Activated naive CD4-positive, alpha-beta T cell treated with anti-CD3 and anti-CD28 coated beads, Interleukin-2, amount 50 U/mL, for 24 hours (primary cell): ENCODE data around the gene PIH1D1.

Experiments
- H3K27ac Mint-ChIP-seq: one replicate; pipeline ENCODE4 v1.8.0; 2021; ENCODE audit warnings: mild to moderate bottlenecking, mixed read lengths
- H3K27me3 Mint-ChIP-seq: one replicate; pipeline ENCODE4 v1.8.0; 2021; ENCODE audit warnings: mixed read lengths
- H3K36me3 Mint-ChIP-seq: one replicate; pipeline ENCODE4 v1.8.0; 2021; ENCODE audit warnings: mixed read lengths
- H3K4me1 Mint-ChIP-seq: one replicate; pipeline ENCODE4 v1.8.0; 2021; ENCODE audit warnings: mixed read lengths
- H3K4me3 Mint-ChIP-seq: one replicate; pipeline ENCODE4 v1.8.0; 2021; ENCODE audit warnings: mild to moderate bottlenecking, mixed read lengths
- H3K9me3 Mint-ChIP-seq: one replicate; pipeline ENCODE4 v1.8.0; 2021; ENCODE audit warnings: mixed read lengths

Gene PIH1D1

DNA sequence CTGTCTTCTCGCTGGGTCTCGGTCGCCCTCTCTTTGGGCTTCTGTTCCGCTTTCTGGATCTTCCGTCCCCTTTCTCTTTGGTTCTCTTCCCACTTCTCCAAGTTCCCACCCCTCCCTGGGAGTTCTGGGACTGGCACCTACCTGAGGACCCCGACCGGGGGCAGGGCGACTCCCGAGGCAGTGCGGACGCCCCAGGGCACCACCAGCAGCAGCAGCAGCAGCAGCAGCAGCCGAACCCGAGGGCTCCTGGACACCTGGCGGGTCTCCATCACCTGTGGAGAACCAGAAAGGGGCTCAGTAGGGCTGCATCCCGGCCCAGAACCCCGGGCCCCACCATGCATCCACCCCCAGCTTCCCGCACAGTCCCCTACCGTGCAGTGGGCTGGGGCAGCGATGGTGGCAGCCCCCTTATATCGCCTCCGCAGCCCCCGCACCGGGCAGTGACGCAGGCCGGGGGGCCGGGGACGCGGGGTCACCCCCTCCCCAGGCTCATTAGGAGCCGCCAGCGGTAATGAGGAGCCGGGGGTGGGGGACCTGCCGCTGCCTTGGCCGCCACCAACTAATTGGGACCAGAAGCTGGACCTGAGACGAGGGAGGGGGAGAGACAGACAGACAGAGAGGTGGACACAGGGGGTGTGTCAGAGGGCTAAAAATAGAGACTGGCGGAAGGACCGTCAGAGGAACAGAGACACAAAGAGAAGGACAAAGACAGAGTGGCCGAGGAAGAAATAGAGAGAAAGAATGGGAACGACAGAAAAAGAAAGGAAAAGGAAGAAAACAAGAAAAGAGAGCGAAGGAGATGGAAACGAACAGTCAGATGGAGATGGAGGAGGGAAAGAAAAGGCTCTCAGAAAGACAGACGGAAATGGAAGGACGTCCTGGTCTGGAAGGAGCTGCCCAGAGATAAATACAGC lies 28.3 kb downstream of the PIH1D1 start, which contains the start of gene PTH2:
TSS of gene PTH2 (minus strand) at position 371 of the 914 bp plus-strand sequence. CDS start at position 269, 102 bp downstream.
- no peaks in the 10 kb centered on the region for H3K36me3 Mint-ChIP-seq
- H3K27me3 Mint-ChIP-seq: peaks cover 69% of the 10 kb centered on the region
- peak within 1 kb of the TSS; percentile 68 for H3K27ac Mint-ChIP-seq
- H3K9me3 Mint-ChIP-seq: no peaks in the 10 kb centered on the region
- H3K4me3 Mint-ChIP-seq: peak within 1 kb of the TSS; percentile 68
- peaks cover 59% of the 10 kb centered on the region for H3K4me1 Mint-ChIP-seq

DNA sequence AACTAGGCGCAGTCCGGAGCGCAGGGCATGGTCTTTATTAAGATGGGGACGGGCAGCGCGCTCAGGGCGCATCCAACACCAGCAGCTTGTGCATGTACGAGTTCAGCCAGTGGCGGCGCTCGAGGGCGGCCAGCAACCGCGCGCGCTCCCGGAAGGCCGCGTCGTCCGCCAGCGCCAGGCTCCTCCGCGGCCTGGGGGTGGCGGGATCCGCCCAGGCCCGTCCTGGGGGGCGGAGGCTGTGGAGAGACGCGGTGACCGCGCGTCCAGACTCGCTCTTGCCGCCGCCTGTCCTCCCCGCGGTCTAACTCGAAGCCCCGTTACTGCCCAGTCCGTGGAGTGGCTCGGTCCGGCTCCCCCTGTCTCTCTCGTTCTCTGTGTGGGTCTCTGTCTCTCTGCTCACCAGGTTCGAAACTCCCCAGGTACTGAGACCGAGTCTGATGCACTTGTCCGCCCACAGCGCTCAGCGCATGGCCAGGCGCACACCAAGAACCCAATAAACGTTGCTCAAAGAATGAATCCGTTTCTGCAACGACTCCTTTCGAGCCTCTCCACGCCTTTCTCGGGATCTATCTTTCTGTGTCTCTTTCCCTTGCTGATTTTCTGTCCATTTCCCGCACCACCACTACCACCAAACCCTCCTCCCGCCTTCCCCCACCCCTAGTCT lies 29.1 kb downstream of the PIH1D1 start:
- peak overlapping the region; percentile 60 for H3K27ac Mint-ChIP-seq
- peak overlapping the region; percentile 68 for H3K4me3 Mint-ChIP-seq
- H3K36me3 Mint-ChIP-seq: no peaks in the 10 kb centered on the region
- peaks cover 51% of the 10 kb centered on the region for H3K4me1 Mint-ChIP-seq
- peaks cover 66% of the 10 kb centered on the region for H3K27me3 Mint-ChIP-seq
- no peaks in the 10 kb centered on the region for H3K9me3 Mint-ChIP-seq

DNA sequence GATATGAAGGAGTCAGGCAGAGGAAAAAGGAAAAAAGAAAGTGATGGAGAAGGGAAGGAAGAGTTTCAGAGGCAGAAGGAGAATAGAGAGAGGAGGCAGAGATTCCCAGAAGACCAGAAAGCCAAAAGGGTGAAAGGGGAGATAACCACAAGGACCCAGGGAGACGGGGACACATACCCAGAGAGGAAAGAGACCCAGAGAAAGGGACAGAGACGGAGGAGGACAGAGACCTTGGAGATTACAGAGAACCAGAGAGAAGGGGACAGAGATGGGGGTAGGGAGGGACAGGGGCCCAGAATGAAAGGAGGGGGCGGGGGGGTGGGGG lies 29.8 kb downstream of the PIH1D1 start:
- Mint-ChIP-seq H3K27me3 (peaks cover 62% of the 10 kb centered on the region), H3K4me3 (peak overlapping the region; percentile 45), H3K27ac (no peak overlapping the region), H3K36me3 (no peaks in the 10 kb centered on the region), H3K9me3 (no peaks in the 10 kb centered on the region), H3K4me1 (peaks cover 46% of the 10 kb centered on the region)

DNA sequence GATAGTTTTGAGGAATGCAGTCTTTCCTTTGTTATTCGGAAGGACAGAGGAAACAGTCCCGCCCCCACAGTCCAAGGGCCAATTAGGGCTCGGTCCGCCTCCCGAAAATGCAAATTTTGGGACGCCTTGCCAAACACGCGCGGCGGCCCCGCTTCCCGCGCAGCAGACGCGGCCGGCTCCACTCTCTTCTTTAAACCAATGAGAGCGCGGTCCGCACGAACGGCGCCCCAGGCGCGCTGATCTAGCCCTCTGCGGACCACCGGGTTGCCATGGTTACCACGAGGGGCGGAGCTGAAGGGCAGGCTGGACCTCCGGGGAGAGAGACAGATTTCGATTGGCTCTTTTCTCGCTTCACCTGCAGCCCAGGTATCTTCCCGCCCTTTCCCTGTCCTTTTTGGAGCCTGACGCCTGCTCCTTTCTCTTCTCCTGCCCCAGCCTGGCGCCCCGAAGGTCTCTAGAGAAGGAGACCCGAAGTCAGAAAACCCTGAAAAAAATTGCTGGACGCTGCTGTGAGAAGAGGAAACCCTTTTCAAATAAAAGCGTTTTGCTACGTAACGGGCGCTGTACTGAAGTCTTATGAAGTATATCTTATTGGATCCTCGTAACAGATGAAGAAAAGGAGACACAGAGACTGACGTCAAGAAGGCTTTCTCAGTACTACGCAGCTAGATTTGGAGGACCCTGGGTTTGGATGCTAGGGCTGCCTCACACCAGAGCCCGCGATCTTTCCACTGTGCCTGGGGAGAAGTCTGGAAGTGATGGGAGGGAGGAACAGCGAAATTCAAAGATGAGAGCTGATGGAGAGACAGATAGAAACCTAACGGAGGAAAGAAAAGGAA lies 30.4 kb downstream of the PIH1D1 start:
- H3K4me1 Mint-ChIP-seq: peaks cover 40% of the 10 kb centered on the region
- no peaks in the 10 kb centered on the region for H3K9me3 Mint-ChIP-seq

DNA sequence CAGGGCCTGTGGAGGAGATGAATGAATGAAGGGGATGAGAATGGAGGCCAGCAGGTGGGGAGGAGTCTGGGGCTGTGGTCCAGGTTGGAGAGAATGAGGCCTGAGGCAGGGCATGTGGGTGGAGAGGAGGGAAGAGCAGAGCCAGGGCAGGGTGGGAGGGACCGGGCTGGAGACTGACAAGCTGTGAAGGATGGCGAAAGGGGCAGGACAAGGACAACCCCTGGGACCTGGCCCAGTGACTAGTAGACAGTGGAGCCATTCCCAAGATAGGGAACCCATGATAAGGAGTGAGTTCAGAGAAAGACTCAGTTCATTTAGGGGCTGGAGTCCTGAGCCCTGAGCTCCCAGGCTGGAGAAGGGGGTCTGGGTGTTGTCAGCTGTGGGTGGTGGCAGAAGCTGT lies 31.4 kb downstream of the PIH1D1 start:
- Mint-ChIP-seq H3K4me1 (peaks cover 30% of the 10 kb centered on the region), H3K27me3 (peaks cover 46% of the 10 kb centered on the region), H3K27ac (no peak overlapping the region), H3K4me3 (no peak overlapping the region), H3K9me3 (no peaks in the 10 kb centered on the region), H3K36me3 (no peaks in the 10 kb centered on the region)

More for the DNA sequence above, 30.4 kb downstream of the PIH1D1 start:
- Mint-ChIP-seq H3K4me3 (peak overlapping the region; percentile 45), H3K27me3 (peaks cover 56% of the 10 kb centered on the region), H3K27ac (no peak overlapping the region), H3K36me3 (no peaks in the 10 kb centered on the region)

DNA sequence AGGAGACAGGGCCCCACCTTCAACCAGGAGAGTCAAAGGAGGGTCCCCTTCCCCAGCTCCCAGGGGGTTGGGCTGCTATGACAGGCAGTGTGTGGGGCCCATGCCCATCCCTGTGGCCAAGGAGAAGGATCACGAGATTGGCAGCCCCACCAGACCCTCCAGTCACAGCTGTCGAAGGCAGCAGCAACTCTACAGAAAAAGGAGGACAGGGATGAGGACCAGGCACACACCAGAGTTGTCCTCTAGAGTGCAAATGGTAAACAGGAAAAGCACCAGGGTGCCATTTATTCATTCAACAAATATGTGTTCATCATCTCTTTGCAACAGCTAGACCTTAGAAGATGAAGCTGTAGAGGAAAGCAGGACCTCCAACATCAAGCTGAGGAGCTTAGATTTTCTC lies 32.4 kb downstream of the PIH1D1 start:
- no peak overlapping the region for H3K27ac Mint-ChIP-seq
- no peaks in the 10 kb centered on the region for H3K9me3 Mint-ChIP-seq
- no peaks in the 10 kb centered on the region for H3K36me3 Mint-ChIP-seq
- no peak overlapping the region for H3K4me3 Mint-ChIP-seq
- peaks cover 28% of the 10 kb centered on the region for H3K4me1 Mint-ChIP-seq
- H3K27me3 Mint-ChIP-seq: peaks cover 41% of the 10 kb centered on the region

DNA sequence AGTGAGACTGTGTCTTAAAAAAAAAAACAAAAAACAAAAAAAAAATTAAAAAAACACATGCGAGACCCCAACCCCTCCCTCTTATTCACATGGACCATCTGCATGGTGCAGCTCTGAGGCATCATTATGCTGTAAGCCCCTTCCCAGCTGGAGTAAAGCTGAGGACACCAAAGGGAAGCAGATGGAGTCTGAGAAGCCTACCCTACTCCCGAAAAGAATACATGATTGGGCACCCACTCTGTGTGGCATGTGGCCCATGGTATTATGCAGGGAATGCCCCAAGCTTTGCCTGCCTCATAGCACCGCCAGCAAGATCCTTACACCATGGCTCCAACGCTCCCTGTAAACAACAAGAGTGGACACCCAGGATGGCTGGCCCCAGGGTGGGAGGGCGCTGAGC lies 33.1 kb downstream of the PIH1D1 start:
- Mint-ChIP-seq H3K4me3 (no peak overlapping the region), H3K27ac (no peak overlapping the region), H3K36me3 (no peaks in the 10 kb centered on the region), H3K4me1 (peaks cover 22% of the 10 kb centered on the region), H3K27me3 (peaks cover 36% of the 10 kb centered on the region), H3K9me3 (no peaks in the 10 kb centered on the region)

DNA sequence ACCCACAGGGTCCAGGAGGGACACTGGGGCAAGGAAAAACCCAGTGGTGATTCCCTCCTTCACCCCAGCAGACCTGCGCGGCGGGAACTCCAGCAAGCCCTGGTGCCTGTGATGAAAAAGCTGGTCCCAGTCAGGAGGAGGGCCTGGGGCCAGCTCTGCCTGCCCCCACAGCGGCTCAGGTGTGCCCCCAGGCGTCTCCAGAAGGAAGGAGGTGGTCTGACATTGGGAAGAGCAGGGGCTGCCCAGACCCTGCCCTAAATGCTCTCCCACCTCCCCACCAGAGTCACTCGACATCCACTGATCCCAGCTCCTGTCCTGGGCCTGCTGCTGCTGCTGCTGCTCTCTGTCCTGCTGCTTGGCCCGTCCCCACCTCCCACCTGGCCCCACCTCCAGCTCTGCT lies 34.5 kb downstream of the PIH1D1 start:
- Mint-ChIP-seq H3K4me1 (peaks cover 18% of the 10 kb centered on the region), H3K9me3 (no peaks in the 10 kb centered on the region), H3K36me3 (no peaks in the 10 kb centered on the region), H3K27me3 (peaks cover 30% of the 10 kb centered on the region), H3K27ac (no peak overlapping the region), H3K4me3 (no peak overlapping the region)

DNA sequence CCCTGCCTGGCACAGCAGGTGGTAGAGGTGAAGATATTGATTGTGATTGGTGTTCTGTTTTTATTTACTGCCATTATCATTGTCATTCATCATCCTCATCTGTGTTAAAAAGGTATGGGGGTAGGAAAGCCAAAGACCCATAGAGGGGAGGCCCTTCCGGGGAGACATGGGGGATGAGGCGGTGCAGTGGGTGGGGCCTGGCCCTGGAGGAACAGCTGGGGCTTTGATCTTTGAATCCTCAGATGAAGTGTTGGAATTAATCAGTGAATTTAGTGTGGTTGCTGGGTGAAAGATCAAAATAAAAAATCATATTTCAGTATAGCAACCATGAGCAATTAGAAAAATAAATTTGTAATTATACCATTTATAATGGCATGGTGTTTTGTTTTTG lies 35.8 kb downstream of the PIH1D1 start:
- peaks cover 20% of the 10 kb centered on the region for H3K27me3 Mint-ChIP-seq
- H3K9me3 Mint-ChIP-seq: no peaks in the 10 kb centered on the region
- peak overlapping the region; percentile 52 for H3K27ac Mint-ChIP-seq

DNA sequence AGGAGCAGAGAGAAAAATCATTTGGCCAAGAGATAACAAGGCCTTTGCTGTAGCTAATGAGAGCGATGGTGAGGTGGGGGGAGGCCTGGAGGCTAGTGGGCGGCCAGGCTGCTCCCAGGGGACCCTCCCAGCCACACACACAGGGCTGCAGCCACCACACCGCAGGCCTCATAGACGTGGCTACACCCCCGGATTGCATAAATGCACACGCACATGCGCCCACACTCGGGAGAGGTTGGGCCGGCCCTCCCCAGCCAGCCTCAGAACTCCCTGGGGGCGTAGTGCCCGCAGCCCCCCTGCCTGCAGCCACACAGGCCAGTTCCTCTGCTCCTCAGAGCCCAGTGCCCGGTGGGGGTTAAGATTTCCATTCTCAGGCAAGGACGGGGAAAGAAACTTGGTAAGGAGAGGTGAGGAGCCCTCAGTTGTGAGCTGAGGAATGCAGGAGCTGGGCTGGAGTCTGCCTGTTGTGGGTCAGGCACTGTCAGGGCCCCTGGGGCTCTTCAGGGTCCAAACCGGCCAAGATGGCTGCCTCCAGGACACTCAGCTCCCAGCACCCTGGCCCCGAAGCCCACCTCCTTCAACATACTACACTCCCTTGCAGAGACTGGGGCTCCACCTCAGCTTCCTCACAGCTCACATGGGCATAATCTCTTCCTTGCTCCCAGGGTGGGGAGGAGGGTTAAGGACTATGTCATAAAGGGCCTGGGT lies 36.4 kb downstream of the PIH1D1 start:
- no peaks in the 10 kb centered on the region for H3K36me3 Mint-ChIP-seq
- no peaks in the 10 kb centered on the region for H3K9me3 Mint-ChIP-seq
- H3K4me1 Mint-ChIP-seq: peaks cover 20% of the 10 kb centered on the region
- no peak overlapping the region for H3K4me3 Mint-ChIP-seq
- H3K27me3 Mint-ChIP-seq: peaks cover 17% of the 10 kb centered on the region
- peak overlapping the region; percentile 52 for H3K27ac Mint-ChIP-seq

More for the DNA sequence above, 35.8 kb downstream of the PIH1D1 start:
- H3K4me3 Mint-ChIP-seq: no peak overlapping the region
- no peaks in the 10 kb centered on the region for H3K36me3 Mint-ChIP-seq
- H3K4me1 Mint-ChIP-seq: peaks cover 19% of the 10 kb centered on the region

DNA sequence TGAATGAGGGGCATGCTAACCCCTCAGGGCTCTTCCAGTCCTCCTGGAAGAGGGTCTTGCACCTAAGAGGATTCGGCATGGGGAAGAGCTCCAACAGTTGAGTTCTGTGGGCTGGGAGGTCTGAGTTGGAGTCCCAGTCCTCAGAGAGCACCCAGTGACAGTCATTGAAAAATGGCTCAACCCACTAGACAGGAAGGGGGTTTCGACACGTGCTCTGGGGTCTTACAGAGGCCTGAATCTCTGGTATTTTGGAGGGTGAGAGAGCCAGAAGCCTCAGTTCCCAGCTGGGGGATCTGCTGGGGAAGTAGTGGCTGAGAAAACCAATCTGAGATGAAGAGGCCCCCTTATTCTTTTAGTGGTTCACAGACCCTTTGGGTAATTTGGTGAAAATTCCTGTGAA lies 37.4 kb downstream of the PIH1D1 start:
- Mint-ChIP-seq H3K4me3 (no peak overlapping the region), H3K27me3 (peaks cover 8% of the 10 kb centered on the region), H3K4me1 (peaks cover 30% of the 10 kb centered on the region), H3K27ac (no peak overlapping the region), H3K9me3 (no peaks in the 10 kb centered on the region), H3K36me3 (no peaks in the 10 kb centered on the region)

DNA sequence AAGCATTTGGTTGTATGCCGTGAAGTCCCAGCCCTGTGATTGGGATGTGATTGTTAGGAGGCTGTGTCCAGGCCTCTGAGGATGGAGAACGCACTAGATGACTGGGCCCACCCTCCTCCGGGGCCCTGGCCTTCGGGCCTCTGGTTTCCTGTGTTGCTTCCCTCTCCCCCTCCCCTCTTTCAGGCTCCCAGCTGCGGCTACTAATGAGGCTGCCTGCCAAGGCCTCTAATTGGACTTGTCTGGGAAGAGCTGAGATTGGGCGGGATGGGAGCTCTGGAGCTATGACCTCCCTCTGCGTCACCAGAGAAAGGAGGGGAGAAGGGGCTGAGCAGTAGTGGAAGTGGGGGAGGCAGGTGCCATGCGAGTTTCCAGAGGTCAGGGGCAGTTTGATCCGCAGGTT lies 38.3 kb downstream of the PIH1D1 start:
- Mint-ChIP-seq H3K27me3 (peaks cover 4% of the 10 kb centered on the region), H3K4me3 (no peak overlapping the region), H3K36me3 (no peaks in the 10 kb centered on the region), H3K9me3 (no peaks in the 10 kb centered on the region), H3K4me1 (peaks cover 39% of the 10 kb centered on the region), H3K27ac (no peak overlapping the region)

DNA sequence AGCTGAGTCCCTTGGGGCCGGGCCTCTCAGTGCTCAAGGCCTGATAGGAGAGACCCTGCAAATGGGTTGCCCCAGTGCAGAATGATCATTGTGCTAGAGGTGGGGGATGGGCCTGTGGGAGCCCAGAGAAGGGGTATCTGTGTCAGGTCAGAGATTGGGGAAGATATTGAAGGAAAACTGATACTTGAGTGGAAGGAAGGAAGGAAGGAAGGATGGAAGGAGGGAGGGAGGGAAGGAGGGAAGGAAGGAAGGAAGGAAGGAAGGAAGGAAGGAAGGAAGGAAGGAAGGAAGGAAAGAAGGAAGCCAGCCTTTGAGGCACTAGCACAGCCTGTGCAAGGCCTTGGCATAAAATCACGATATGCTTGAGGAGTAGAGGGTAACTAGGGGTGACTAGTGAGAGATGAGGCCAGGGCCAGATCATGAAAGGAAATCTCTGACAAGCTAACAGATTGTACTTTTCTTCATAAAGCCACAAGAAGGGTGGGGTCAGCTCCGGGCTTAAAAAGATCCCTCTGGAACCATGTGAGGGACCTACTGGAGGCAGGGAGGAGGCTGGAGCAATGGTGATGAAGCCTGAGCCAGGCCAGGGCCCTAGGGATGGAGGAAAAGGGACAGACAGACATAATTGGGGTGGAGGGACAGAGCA lies 39.8 kb downstream of the PIH1D1 start:
- Mint-ChIP-seq H3K27ac (no peak overlapping the region), H3K36me3 (no peaks in the 10 kb centered on the region), H3K27me3 (no peaks in the 10 kb centered on the region), H3K4me1 (peaks cover 49% of the 10 kb centered on the region), H3K9me3 (no peaks in the 10 kb centered on the region), H3K4me3 (peak overlapping the region; percentile 4)

DNA sequence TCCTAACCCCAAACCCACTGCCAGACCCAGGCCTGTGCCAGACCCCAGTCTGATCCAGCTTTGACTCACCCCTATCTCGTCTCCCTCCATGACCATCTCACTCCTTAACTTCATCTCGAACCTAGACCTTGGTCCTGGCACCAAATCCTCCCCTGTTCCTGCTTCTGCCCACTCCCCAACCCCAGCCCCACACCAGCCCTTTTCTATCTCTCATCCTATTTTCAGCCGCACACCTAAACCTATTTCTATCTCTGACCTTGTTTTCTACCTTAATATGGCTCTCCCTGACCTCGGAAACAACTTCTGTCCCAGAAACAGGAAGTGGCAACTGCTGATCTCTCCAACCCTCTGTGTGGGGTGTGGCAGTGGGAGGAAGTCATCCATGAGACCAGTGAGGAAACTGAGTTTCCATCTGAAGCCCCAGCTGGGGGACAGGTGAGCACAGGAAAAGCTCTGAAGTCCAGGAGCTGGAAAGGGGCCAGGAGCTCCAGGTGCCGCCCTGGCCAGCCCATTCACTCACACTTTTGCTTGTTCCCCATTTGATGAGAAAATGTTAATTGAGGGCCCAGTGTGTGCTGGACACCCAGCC lies 42.1 kb downstream of the PIH1D1 start:
- H3K36me3 Mint-ChIP-seq: no peaks in the 10 kb centered on the region
- no peaks in the 10 kb centered on the region for H3K9me3 Mint-ChIP-seq
- H3K4me1 Mint-ChIP-seq: peaks cover 49% of the 10 kb centered on the region
- H3K4me3 Mint-ChIP-seq: peak overlapping the region; percentile 47
- peak overlapping the region; percentile 52 for H3K27ac Mint-ChIP-seq
- no peaks in the 10 kb centered on the region for H3K27me3 Mint-ChIP-seq
